ENCODE measurements around the gene ACOX3. TPM values are rescaled to one million over a fixed set of nuclear protein-coding genes. Genes with fewer than 3 reads are reported as not detected.

Gene ACOX3
- total RNA-seq, 1 donor from 2014 or later, result 51.6 TPM

DNA sequence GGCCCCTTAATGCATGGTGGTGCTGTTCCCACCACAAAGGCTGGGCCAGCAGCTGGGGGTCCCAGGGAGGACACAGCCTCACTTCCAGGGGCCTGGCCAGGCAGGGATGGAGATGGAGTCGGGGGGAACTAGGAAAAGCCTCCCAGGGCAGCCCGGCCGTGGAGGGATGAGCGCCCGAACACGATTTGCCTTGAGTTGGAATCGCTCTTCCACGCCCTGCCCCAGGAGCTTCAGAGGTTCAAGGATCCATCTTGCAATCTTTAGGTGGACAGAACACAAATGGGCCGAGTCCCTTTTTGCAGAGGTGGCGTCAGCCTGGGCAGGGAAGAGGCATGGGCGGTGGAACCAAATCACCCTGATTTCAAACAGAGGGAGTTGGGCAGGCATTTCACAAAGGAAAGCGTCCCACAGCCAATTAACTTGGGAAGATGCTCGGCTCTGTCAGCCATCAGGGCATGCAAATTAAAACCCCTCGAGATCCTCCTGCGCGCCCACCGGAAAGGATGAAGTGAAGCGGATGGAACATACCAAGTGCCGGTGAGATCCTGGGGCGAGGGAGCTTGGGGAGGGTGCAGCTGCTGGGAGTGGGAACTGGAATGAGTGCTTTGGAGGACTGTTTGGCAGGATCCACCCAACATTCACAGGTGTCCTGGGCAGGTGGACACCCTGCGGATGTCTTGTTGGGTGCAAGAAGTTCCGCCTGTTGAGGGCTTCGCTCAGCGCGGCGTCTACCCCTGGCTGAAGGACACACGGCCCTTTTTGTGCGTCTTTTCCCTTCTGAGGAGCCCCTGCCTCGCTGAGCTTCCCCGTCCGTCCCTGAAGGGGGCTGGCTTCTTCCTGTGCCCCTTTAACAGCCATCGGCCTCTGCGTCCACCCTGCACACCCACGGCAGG is 95.2 kb downstream of the ACOX3 start:
- Mint-ChIP-seq H3K27me3 (ENCODE audit: low read depth) (peaks cover 2% of the 10 kb centered on the region), H3K27ac (ENCODE audit: unreplicated experiment) (no peak overlapping the region), H3K9me3 (ENCODE audit: low read depth) (no peaks in the 10 kb centered on the region), H3K36me3 (ENCODE audit: low read depth) (no peaks in the 10 kb centered on the region), H3K4me1 (ENCODE audit: low read depth) (peaks cover 10% of the 10 kb centered on the region), H3K4me3 (ENCODE audit: unreplicated experiment) (no peak overlapping the region)
- TF ChIP-seq CTCF (IDR thresholded peaks at IDR 0.05), result no peak
- DNase-seq (ENCODE audit: low spot score), result peak; percentile 87

- H3K4me1 Mint-ChIP-seq (ENCODE audit: low read depth), result peaks cover 10% of the 10 kb centered on the region
- peak; percentile 60 for DNase-seq (ENCODE audit: low spot score)
- no peak for TF ChIP-seq CTCF (IDR thresholded peaks at IDR 0.05)
- no peaks in the 10 kb centered on the region for H3K36me3 Mint-ChIP-seq (ENCODE audit: low read depth)
- no peak overlapping the region for H3K27ac Mint-ChIP-seq (ENCODE audit: unreplicated experiment)
- peaks cover 2% of the 10 kb centered on the region for H3K27me3 Mint-ChIP-seq (ENCODE audit: low read depth)
- no peaks in the 10 kb centered on the region for H3K9me3 Mint-ChIP-seq (ENCODE audit: low read depth)
- no peak overlapping the region for H3K4me3 Mint-ChIP-seq (ENCODE audit: unreplicated experiment)
Measured at GRCh38 chr4:8344377-8344776, 96.1 kb downstream of the ACOX3 start.

DNA sequence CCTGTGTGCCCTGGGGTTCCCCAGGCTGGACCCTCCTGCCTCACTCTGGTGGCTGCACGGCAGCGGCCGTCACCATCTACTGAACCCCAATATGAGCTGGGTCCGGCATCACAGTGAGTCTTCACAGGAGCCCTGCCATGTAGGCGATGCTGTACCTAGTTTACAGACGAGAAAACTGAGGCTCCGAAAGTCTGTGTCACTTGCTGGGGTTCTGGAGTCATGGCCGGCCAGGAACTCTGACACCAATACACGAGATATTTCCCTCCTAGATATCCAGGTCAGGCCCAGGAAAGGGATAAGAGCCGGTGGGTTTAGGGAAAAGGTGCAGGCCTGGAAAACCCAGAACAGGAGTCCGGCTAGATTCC is 96.6 kb downstream of the ACOX3 start:
- no peak for DNase-seq (ENCODE audit: low spot score)
- no peak for TF ChIP-seq CTCF (IDR thresholded peaks at IDR 0.05)
- Mint-ChIP-seq H3K4me3 (ENCODE audit: unreplicated experiment) (no peak overlapping the region), H3K9me3 (ENCODE audit: low read depth) (no peaks in the 10 kb centered on the region), H3K27ac (ENCODE audit: unreplicated experiment) (no peak overlapping the region), H3K27me3 (ENCODE audit: low read depth) (peaks cover 2% of the 10 kb centered on the region), H3K36me3 (ENCODE audit: low read depth) (no peaks in the 10 kb centered on the region), H3K4me1 (ENCODE audit: low read depth) (peaks cover 10% of the 10 kb centered on the region)

- Mint-ChIP-seq H3K36me3 (ENCODE audit: low read depth) (no peaks in the 10 kb centered on the region), H3K27ac (ENCODE audit: unreplicated experiment) (no peak overlapping the region), H3K27me3 (ENCODE audit: low read depth) (peaks cover 2% of the 10 kb centered on the region), H3K4me1 (ENCODE audit: low read depth) (peaks cover 10% of the 10 kb centered on the region), H3K9me3 (ENCODE audit: low read depth) (no peaks in the 10 kb centered on the region), H3K4me3 (ENCODE audit: unreplicated experiment) (no peak overlapping the region)
- DNase-seq (ENCODE audit: low spot score), result no peak
- no peak for TF ChIP-seq CTCF (IDR thresholded peaks at IDR 0.05)
Measured at GRCh38 chr4:8343262-8343966, 97.1 kb downstream of the ACOX3 start.

DNA sequence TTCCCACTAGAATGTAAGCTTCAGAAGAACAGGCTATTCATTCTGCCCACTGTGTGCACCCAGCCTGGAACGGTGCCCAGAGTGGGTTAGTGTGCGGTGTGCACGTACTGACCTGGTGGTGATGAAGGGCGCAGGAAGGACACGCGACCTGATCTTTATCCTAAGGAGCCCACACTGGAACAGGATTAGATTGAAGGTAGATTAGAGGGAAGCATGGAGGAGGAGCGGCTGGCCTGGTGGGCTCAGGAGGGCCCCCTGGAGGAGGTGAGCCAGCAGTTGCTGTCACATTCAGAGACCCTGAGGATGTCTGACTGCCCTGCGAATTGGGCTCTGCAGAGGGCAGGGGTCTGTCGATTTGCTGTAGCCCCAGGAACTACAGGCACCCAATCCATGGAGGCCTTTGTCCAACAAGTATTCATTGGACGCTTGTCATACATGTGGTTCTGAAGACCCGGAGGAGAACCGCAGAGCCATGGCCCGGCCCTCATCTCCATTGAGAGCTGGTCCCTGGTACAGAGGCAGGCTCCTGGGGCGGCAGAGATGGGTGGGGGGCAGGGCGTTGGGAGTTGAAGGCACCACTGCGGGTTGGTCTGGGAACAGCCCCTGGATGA is 97.8 kb downstream of the ACOX3 start:
- peak; percentile 50 for DNase-seq (ENCODE audit: low spot score)
- Mint-ChIP-seq H3K4me1 (ENCODE audit: low read depth) (peaks cover 10% of the 10 kb centered on the region), H3K4me3 (ENCODE audit: unreplicated experiment) (no peak overlapping the region), H3K36me3 (ENCODE audit: low read depth) (no peaks in the 10 kb centered on the region), H3K27ac (ENCODE audit: unreplicated experiment) (no peak overlapping the region), H3K9me3 (ENCODE audit: low read depth) (no peaks in the 10 kb centered on the region), H3K27me3 (ENCODE audit: low read depth) (peaks cover 2% of the 10 kb centered on the region)
- peak; percentile 45 for TF ChIP-seq CTCF (IDR thresholded peaks at IDR 0.05)

All from chondrocyte (in vitro differentiated cells).